ENCODE results near the gene IGF2. TPM values are rescaled to one million over a fixed set of nuclear protein-coding genes. Genes with fewer than 3 reads are reported as not detected.
"Not testable (repeated sequence)": the region's sequence is repeated elsewhere in the genome, so short reads cannot be mapped to it uniquely, and the experiment has no call there.

The IGF2 gene
- total and polyA plus RNA-seq, 12 donors, result 36.0 to 195 (median 81.6) TPM

DNA sequence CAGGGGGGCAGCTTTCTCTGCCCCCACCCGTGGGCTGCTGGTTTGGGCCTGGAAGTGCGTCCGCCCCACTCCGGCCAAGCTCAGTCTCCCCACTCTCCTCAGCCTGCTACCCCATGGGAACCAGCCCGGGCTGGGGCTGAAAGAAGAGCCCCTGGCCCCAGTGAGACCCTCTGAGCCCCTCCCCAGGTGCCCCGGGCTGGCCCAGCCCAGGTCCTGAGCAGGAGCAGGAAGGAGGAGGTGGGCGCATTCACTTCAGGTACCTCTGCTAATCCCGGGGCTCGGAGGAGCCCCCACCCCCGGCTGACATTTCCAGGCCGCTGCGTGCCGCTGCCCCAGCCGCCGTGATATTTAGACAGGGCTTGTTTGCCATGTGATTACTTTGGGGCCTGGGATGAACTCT is 41.2 kb upstream of the IGF2 start:
- DNase-seq (no peak), ATAC-seq (no peak)
- Histone ChIP-seq H3K36me3 (no peaks in the 10 kb centered on the region), H3K4me1 (no peaks in the 10 kb centered on the region), H3K27ac (no peak overlapping the region), H3K4me3 (no peak overlapping the region), H3K9me3 (no peaks in the 10 kb centered on the region), H3K27me3 (peaks cover 0 to 54% (median 20%) of the 10 kb centered on the region in 7 donors)
- 79 to 81% methylated on average over 15 of the region's 15 CpGs for WGBS, 2 donors
- TF ChIP-seq, protein P1, sequence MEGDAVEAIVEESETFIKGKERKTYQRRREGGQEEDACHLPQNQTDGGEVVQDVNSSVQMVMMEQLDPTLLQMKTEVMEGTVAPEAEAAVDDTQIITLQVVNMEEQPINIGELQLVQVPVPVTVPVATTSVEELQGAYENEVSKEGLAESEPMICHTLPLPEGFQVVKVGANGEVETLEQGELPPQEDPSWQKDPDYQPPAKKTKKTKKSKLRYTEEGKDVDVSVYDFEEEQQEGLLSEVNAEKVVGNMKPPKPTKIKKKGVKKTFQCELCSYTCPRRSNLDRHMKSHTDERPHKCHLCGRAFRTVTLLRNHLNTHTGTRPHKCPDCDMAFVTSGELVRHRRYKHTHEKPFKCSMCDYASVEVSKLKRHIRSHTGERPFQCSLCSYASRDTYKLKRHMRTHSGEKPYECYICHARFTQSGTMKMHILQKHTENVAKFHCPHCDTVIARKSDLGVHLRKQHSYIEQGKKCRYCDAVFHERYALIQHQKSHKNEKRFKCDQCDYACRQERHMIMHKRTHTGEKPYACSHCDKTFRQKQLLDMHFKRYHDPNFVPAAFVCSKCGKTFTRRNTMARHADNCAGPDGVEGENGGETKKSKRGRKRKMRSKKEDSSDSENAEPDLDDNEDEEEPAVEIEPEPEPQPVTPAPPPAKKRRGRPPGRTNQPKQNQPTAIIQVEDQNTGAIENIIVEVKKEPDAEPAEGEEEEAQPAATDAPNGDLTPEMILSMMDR (IDR thresholded peaks at IDR 0.05), result no peak
- intact Hi-C loops (cut with DNase I), result no loop called here

DNA sequence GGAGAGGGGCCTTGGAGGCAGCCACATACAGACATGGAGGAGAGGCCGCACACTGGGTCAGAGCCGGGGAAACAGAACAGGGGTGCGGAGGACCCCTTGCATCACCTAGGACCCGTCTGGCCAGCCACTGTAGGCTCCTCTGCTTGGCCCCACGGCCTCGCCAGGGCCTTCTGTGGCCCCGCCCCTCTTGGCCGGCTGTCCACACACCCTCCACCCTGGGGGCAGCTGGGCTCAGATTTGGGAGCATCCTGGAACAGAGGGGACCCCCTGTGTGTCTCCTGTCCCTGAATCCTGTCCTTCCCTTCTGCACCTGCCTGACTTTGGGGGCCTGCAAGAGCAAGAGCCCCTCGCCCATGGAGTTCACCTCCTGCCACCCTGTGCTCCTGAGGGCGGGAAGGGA is 40.3 kb upstream of the IGF2 start:
- ATAC-seq, result no peak
- TF ChIP-seq, protein P1 (IDR thresholded peaks at IDR 0.05), result no peak
- intact Hi-C loops (cut with DNase I), result no loop called here

DNA sequence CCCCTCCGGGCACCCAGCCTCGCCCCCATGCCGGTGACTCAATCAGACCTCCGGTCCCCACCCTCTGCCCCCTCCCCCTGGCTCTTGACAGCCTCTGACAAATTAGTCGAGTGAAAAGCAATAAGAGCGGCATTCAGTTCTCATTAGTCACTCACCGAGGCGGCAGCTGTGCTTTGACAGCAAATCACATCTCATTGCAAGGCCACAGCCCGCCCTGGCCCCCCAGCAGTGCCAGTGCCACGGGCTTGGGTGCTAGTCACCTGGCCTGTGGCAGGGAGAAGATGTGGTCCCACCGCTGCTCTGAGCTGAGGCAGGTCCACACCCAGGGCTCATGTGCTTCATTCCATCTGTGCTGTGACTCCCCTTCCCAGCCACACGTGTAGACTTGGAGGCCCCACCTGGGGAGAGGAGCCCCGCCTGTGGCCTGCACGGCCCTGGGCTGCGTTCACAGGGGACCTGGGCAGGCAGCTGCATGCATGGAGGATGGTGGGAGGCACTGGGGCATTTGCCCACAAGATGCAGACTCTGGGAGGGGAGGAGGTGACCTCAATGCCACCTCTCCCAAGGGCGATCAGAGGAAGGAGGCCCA is 39.8 kb upstream of the IGF2 start:
- Histone ChIP-seq H3K9me3 (no peaks in the 10 kb centered on the region), H3K36me3 (no peaks in the 10 kb centered on the region), H3K27me3 (peaks cover 0 to 44% (median 16%) of the 10 kb centered on the region in 7 donors), H3K27ac (no peak overlapping the region), H3K4me1 (no peaks in the 10 kb centered on the region), H3K4me3 (no peak overlapping the region)
- 58 to 65% methylated on average over 16 of the region's 16 CpGs for WGBS, 2 donors
- ATAC-seq (no peak), DNase-seq (no peak)
- intact Hi-C loops (cut with DNase I), result no loop called here
- TF ChIP-seq, protein P1 (IDR thresholded peaks at IDR 0.05), result no peak

More for the DNA sequence above, 40.3 kb upstream of the IGF2 start:
- Histone ChIP-seq H3K27ac (no peak overlapping the region), H3K4me3 (no peak overlapping the region), H3K9me3 (no peaks in the 10 kb centered on the region), H3K36me3 (no peaks in the 10 kb centered on the region), H3K27me3 (peaks cover 0 to 45% (median 16%) of the 10 kb centered on the region in 7 donors), H3K4me1 (no peaks in the 10 kb centered on the region)
- DNase-seq, result no peak
- WGBS, 2 donors, result 83 to 89% methylated on average over 10 of the region's 10 CpGs

DNA sequence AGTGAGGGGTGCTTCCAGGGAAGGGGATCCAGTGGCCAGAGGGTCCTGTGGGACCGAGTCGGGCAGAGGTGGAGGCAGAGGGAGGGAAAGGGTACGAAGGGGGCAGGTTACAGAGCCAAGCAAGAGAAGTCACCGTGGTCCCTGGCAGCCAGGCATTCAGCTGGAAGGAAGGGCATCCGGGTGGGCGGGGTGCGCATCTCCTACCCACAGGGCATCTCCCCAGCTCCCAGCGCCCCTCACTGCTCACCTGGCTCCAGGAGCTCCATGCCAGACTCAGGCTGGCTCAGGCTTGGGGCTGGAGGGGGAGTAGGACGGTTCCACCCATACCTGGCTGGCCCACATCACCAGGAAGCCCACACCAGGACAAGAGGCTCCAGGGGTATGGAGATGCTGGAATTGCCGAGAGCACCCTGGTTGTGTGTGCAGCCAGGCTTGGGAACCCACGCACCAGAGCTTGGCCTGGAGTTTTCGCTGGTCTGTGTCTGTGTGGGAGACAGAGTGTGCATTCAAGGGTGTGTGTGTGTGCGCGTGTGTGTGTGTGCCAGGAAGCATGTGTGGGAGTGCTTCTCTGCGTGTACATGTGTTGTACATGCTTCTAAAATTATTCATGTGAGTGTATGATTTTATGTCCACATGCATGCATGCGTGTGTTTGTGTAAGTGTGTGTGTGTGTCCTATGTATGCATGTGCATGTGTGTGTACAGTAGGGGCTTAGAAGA is 39.0 kb upstream of the IGF2 start:
- H3K4me1 ChIP-seq; ATAC-seq; DNase-seq; H3K27ac ChIP-seq; H3K4me3 ChIP-seq; H3K36me3 ChIP-seq; intact Hi-C loops (cut with DNase I); H3K9me3 ChIP-seq: not testable (repeated sequence)
- 73 to 75% methylated on average over 15 of the region's 16 CpGs for WGBS, 2 donors
- H3K27me3 ChIP-seq, result peaks cover 0 to 40% (median 16%) of the 10 kb centered on the region in 7 donors

DNA sequence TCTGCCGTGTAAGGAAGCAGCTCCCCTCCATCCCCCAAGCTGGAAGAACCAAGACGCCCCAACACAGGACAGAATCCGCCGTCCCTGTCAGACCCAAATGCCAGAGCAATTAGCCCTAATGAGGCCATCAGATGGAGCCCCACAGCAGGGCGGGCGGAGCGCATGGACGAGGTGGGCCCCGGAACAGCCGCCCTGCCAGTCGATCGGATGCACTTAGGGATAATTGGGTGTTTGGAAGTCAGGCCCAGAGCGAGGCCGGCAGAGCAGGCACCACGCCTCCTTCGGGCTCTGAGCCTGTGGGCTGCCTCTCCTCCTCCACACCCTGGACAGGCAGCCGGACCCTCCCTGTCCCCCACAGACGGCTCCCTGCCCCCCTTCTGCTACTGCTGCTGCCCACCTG is 37.9 kb upstream of the IGF2 start:
- Histone ChIP-seq H3K4me3 (no peak overlapping the region), H3K27ac (no peak overlapping the region), H3K36me3 (no peaks in the 10 kb centered on the region), H3K27me3 (peaks cover 0 to 38% (median 11%) of the 10 kb centered on the region in 7 donors), H3K4me1 (no peaks in the 10 kb centered on the region), H3K9me3 (no peaks in the 10 kb centered on the region)
- no peak for DNase-seq
- 49 to 60% methylated on average over 18 of the region's 18 CpGs for WGBS, 2 donors
- TF ChIP-seq, protein P1 (IDR thresholded peaks at IDR 0.05), result no peak
- ATAC-seq, result no peak
- intact Hi-C loops (cut with DNase I), result no loop called here
